CD8-positive, alpha-beta memory T cell (primary cell): Measurements from ENCODE around the gene NBEAL2. TPM values are rescaled to one million over a fixed set of nuclear protein-coding genes. Genes with fewer than 3 reads are reported as not detected.
A peak's percentile ranks its signal among the peaks of the same experiment; 100 is the strongest.

ENCODE experiments used
- CTCF ChIA-PET: fragments of 350-600 bp; sonication (Branson Sonifier 250); formaldehyde crosslinking; loops from one replicate; lab custom pipeline; 2021; ENCODE audit warnings: antibody characterized with exemption; lab: Charles Lee
- POLR2A ChIA-PET: fragments of 350-600 bp; sonication (Branson Sonifier 250); formaldehyde crosslinking; loops from one replicate; lab custom pipeline; 2021; ENCODE audit warnings: antibody characterized with exemption; lab: Charles Lee
- DNase-seq, 5 donors: peaks; one replicate each; pipeline versions ENCODE4 v3.0.0 to v3.0.0-alpha.2; 2020 to 2022; ENCODE audit warnings: mixed read lengths in 1 of 5
- H3K27ac ChIP-seq: one replicate; pipeline ENCODE4 v1.7.0; 2013; ENCODE audit warnings: low read depth, mild to moderate bottlenecking, low read length, moderate library complexity
- H3K27me3 ChIP-seq: 2 replicates; pipeline ENCODE4 v1.7.0; 2013; ENCODE audit warnings: low read length, mild to moderate bottlenecking; ENCODE audit not compliant: insufficient read depth, poor library complexity, severe bottlenecking
- H3K36me3 ChIP-seq: 2 replicates; pipeline ENCODE4 v1.7.0; 2013; ENCODE audit warnings: mild to moderate bottlenecking, low read length, moderate library complexity; ENCODE audit not compliant: insufficient read depth
- H3K4me1 ChIP-seq: 2 replicates; pipeline ENCODE4 v1.7.0; 2013; ENCODE audit warnings: mild to moderate bottlenecking, low read length, moderate library complexity; ENCODE audit not compliant: insufficient read depth
- H3K4me3 ChIP-seq: 2 replicates; pipeline ENCODE4 v1.7.0; 2013; ENCODE audit warnings: mild to moderate bottlenecking, low read length
- H3K9me3 ChIP-seq: 2 replicates; pipeline ENCODE4 v1.7.0; 2013; ENCODE audit warnings: mild to moderate bottlenecking, low read length
- H3K27ac Mint-ChIP-seq, 8 donors: one replicate each; pipeline ENCODE4 v1.8.0; 2020 to 2021; ENCODE audit warnings: mixed read lengths in 8 of 8, mild to moderate bottlenecking in 6 of 8, inconsistent platforms in 3 of 8, moderate library complexity in 3 of 8
- H3K27me3 Mint-ChIP-seq, 2 donors: one replicate each; pipeline ENCODE4 v1.8.0; 2020 to 2021; ENCODE audit warnings: mixed read lengths in 2 of 2, mild to moderate bottlenecking in 1 of 2, moderate library complexity in 1 of 2
- H3K36me3 Mint-ChIP-seq, 3 donors: one replicate each; pipeline ENCODE4 v1.8.0; 2020 to 2021; ENCODE audit warnings: mixed read lengths in 3 of 3, inconsistent platforms in 1 of 3, mild to moderate bottlenecking in 1 of 3
- H3K4me1 Mint-ChIP-seq, 3 donors: one replicate each; pipeline ENCODE4 v1.8.0; 2020 to 2021; ENCODE audit warnings: mixed read lengths in 3 of 3, inconsistent platforms in 1 of 3, mild to moderate bottlenecking in 1 of 3
- H3K4me3 Mint-ChIP-seq, 7 donors: one replicate each; pipeline ENCODE4 v1.8.0; 2020 to 2021; ENCODE audit warnings: mixed read lengths in 7 of 7, mild to moderate bottlenecking in 6 of 7, moderate library complexity in 4 of 7, inconsistent platforms in 2 of 7
- H3K9me3 Mint-ChIP-seq, 5 donors: one replicate each; pipeline ENCODE4 v1.8.0; 2020 to 2022; ENCODE audit warnings: mixed read lengths in 5 of 5, mild to moderate bottlenecking in 3 of 5, moderate library complexity in 2 of 5, inconsistent platforms in 1 of 5
- polyA plus RNA-seq: library from polyadenylated mRNA; unstranded; fragments of 300-500 nt; fragmentation: Illumina TruSeq; gene quantifications from one replicate; pipeline ENCODE4 v1.2.3, GENCODE V29; 2021
- total RNA-seq, 2 experiments: library from RNA; stranded (reverse); gene quantifications; one replicate each; pipeline ENCODE4 v1.2.3, GENCODE V29; 2021

NBEAL2 gene
- total and polyA plus RNA-seq, 3 experiments from 2014 or later, result 12.8 to 83.5 (median 76.2) TPM

DNA sequence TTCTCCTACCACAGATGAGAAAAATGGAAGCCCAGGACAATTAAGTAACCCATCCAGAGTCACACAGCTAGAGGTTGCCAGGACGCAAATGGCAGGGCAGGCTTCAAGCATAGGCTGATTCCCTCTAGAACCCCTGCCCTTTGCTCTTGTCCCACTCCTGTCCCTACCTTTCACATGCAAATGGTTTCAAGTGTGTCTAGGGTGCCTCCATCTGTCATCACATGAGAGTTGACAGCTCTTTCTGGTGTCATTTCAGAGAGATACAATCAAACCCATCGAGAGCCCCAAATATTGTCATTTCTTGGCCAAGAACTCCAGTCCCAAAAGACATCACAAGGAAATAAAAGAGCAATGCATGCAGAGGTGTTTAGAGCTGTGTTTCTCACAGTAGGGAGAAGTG, 26.7 kb upstream of the NBEAL2 start:
- no peaks in the 10 kb centered on the region for H3K9me3 ChIP-seq
- Mint-ChIP-seq H3K36me3 (peaks cover 0 to 3% (median 0%) of the 10 kb centered on the region in 3 donors), H3K9me3 (no peaks in the 10 kb centered on the region), H3K4me1 (peaks cover 80 to 93% (median 91%) of the 10 kb centered on the region in 3 donors), H3K27me3 (no peaks in the 10 kb centered on the region), H3K27ac (peak overlapping the region; percentile 87 to 98 (median 91)), H3K4me3 (peak overlapping the region; percentile 53 to 84 (median 73))
- DNase-seq, result no peak
- no peaks in the 10 kb centered on the region for H3K27me3 ChIP-seq
- H3K36me3 ChIP-seq, result no peaks in the 10 kb centered on the region
- no peak overlapping the region for H3K4me3 ChIP-seq
- no peak overlapping the region for H3K27ac ChIP-seq
- POLR2A ChIA-PET, result interaction anchor here (0.6 kb wide), 1 partner anchor 86 kb away, joined by 5 read pairs; no protein-coding TSS in a partner anchor
- H3K4me1 ChIP-seq, result peaks cover 95% of the 10 kb centered on the region
- CTCF ChIA-PET, result interaction anchor here (1.3 kb wide), 1 partner anchor 9 kb away, joined by 6 read pairs; no protein-coding TSS in a partner anchor

- Histone ChIP-seq H3K27ac (peak overlapping the region; percentile 13), H3K27me3 (no peaks in the 10 kb centered on the region), H3K4me1 (peaks cover 95% of the 10 kb centered on the region), H3K36me3 (no peaks in the 10 kb centered on the region), H3K9me3 (no peaks in the 10 kb centered on the region), H3K4me3 (peak overlapping the region; percentile 30)
- peak in 1 of 5 donors; percentile 50 for DNase-seq
- ChIA-PET CTCF (interaction anchor here (0.9 to 1.3 kb wide), 2 partner anchors 9 to 44 kb away, joined by 3 to 6 read pairs; no protein-coding TSS in a partner anchor), POLR2A (interaction anchor here (0.6 to 1.2 kb wide), 2 partner anchors 24 to 85 kb away, joined by 5 to 6 read pairs; no protein-coding TSS in a partner anchor)
- peak overlapping the region; percentile 53 to 84 (median 73) for H3K4me3 Mint-ChIP-seq
- H3K4me1 Mint-ChIP-seq, result peaks cover 80 to 93% (median 91%) of the 10 kb centered on the region in 3 donors
- H3K9me3 Mint-ChIP-seq, result no peaks in the 10 kb centered on the region
- peaks cover 0 to 3% (median 0%) of the 10 kb centered on the region in 3 donors for H3K36me3 Mint-ChIP-seq
- peak overlapping the region; percentile 87 to 98 (median 91) for H3K27ac Mint-ChIP-seq
- H3K27me3 Mint-ChIP-seq, result no peaks in the 10 kb centered on the region
Measured at GRCh38 chr3:46953234-46954010, 26.0 kb upstream of the NBEAL2 start.

GRCh38 chr3:46954178-46954577, 25.3 kb upstream of the NBEAL2 start:
- Histone ChIP-seq H3K27ac (peak overlapping the region; percentile 13), H3K4me3 (peak overlapping the region; percentile 30), H3K27me3 (no peaks in the 10 kb centered on the region), H3K4me1 (peaks cover 95% of the 10 kb centered on the region), H3K9me3 (no peaks in the 10 kb centered on the region), H3K36me3 (no peaks in the 10 kb centered on the region)
- Mint-ChIP-seq H3K9me3 (no peaks in the 10 kb centered on the region), H3K27me3 (no peaks in the 10 kb centered on the region), H3K27ac (peak overlapping the region; percentile 87 to 98 (median 91)), H3K4me1 (peaks cover 80 to 93% (median 91%) of the 10 kb centered on the region in 3 donors), H3K36me3 (peaks cover 0 to 3% (median 0%) of the 10 kb centered on the region in 3 donors), H3K4me3 (peak overlapping the region; percentile 53 to 84 (median 73))
- CTCF ChIA-PET, result interaction anchor here (0.9 to 1.1 kb wide), 2 partner anchors 19 to 45 kb away, joined by 3 to 4 read pairs; no protein-coding TSS in a partner anchor
- no peak for DNase-seq
- POLR2A ChIA-PET, result interaction anchor here (1.2 kb wide), 1 partner anchor 24 kb away, joined by 6 read pairs; no protein-coding TSS in a partner anchor

GRCh38 chr3:46955157-46955556, 24.3 kb upstream of the NBEAL2 start:
- no peak for DNase-seq
- ChIA-PET POLR2A (interaction anchor here (0.5 kb wide), 1 partner anchor 848 kb away, joined by 3 read pairs; no protein-coding TSS in a partner anchor), CTCF (interaction anchor here (1.1 kb wide), 1 partner anchor 18 kb away, joined by 4 read pairs; no protein-coding TSS in a partner anchor)
- no peaks in the 10 kb centered on the region for H3K27me3 ChIP-seq
- H3K27ac Mint-ChIP-seq, result peak overlapping the region; percentile 79 to 98 (median 89)
- H3K36me3 Mint-ChIP-seq, result peaks cover 0 to 3% (median 0%) of the 10 kb centered on the region in 3 donors
- peak overlapping the region; percentile 25 for H3K27ac ChIP-seq
- no peaks in the 10 kb centered on the region for H3K36me3 ChIP-seq
- H3K4me1 Mint-ChIP-seq, result peaks cover 84 to 94% (median 93%) of the 10 kb centered on the region in 3 donors
- H3K4me1 ChIP-seq, result peaks cover 95% of the 10 kb centered on the region
- no peaks in the 10 kb centered on the region for H3K9me3 Mint-ChIP-seq
- no peaks in the 10 kb centered on the region for H3K27me3 Mint-ChIP-seq
- no peaks in the 10 kb centered on the region for H3K9me3 ChIP-seq
- H3K4me3 Mint-ChIP-seq, result peak overlapping the region in 6 of 7 donors; percentile 43 to 80 (median 68)
- no peak overlapping the region for H3K4me3 ChIP-seq

GRCh38 chr3:46955801-46956259, 23.6 kb upstream of the NBEAL2 start:
- Mint-ChIP-seq H3K4me1 (peaks cover 87 to 94% (median 94%) of the 10 kb centered on the region in 3 donors), H3K36me3 (peaks cover 0 to 3% (median 0%) of the 10 kb centered on the region in 3 donors), H3K4me3 (peak overlapping the region; percentile 43 to 80 (median 59)), H3K27me3 (no peaks in the 10 kb centered on the region), H3K9me3 (no peaks in the 10 kb centered on the region), H3K27ac (peak overlapping the region; percentile 79 to 98 (median 89))
- peak overlapping the region; percentile 25 for H3K27ac ChIP-seq
- no peak overlapping the region for H3K4me3 ChIP-seq
- H3K9me3 ChIP-seq, result no peaks in the 10 kb centered on the region
- ChIA-PET POLR2A (interaction anchor here (0.5 kb wide), 1 partner anchor 849 kb away, joined by 3 read pairs; no protein-coding TSS in a partner anchor), CTCF (interaction anchor here (1.1 to 1.3 kb wide), 2 partner anchors 21 to 47 kb away, joined by 3 to 4 read pairs; partner anchors contain the start of gene CCDC12)
- H3K4me1 ChIP-seq, result peaks cover 95% of the 10 kb centered on the region
- H3K27me3 ChIP-seq, result no peaks in the 10 kb centered on the region
- DNase-seq, result no peak
- no peaks in the 10 kb centered on the region for H3K36me3 ChIP-seq

GRCh38 chr3:46957092-46957820, 22.2 kb upstream of the NBEAL2 start:
- no peaks in the 10 kb centered on the region for H3K9me3 ChIP-seq
- Mint-ChIP-seq H3K9me3 (no peaks in the 10 kb centered on the region), H3K27ac (peak overlapping the region; percentile 76 to 98 (median 95)), H3K4me3 (peak overlapping the region in 4 of 7 donors; percentile 8 to 65 (median 22)), H3K36me3 (peaks cover 0 to 3% (median 3%) of the 10 kb centered on the region in 3 donors), H3K27me3 (no peaks in the 10 kb centered on the region), H3K4me1 (peaks cover 91 to 98% (median 96%) of the 10 kb centered on the region in 3 donors)
- DNase-seq, result no peak
- no peaks in the 10 kb centered on the region for H3K27me3 ChIP-seq
- no peak overlapping the region for H3K27ac ChIP-seq
- ChIA-PET CTCF (interaction anchor here (0.9 to 2.9 kb wide), 4 partner anchors 9 to 48 kb away, joined by 3 to 7 read pairs (median 4); no protein-coding TSS in a partner anchor), POLR2A (interaction anchor here (1.0 kb wide), 1 partner anchor 9 kb away, joined by 3 read pairs; no protein-coding TSS in a partner anchor)
- H3K4me1 ChIP-seq, result peaks cover 94% of the 10 kb centered on the region
- H3K4me3 ChIP-seq, result no peak overlapping the region
- H3K36me3 ChIP-seq, result no peaks in the 10 kb centered on the region
